IMR-90 (cell line): ENCODE measurements around the gene ANKRD11. TPM values are rescaled to one million over a fixed set of nuclear protein-coding genes. Genes with fewer than 3 reads are reported as not detected.

ENCODE experiments used
- ATAC-seq: fragments of 200-7000 bp; cut with Tn5 transposase; 2 replicates; pipeline ENCODE4 v1.9.1; 2020; ENCODE audit warnings: low read depth, mild to moderate bottlenecking, moderate library complexity
- BruUV-seq: library from RNA; stranded (reverse); fragments of 400-500 nt; replicated peaks from 2 replicates; lab custom pipeline; 2021; lab: Mats Ljungman, UMichigan
- CTCF ChIA-PET: fragments of 300-600 bp; formaldehyde crosslinking; extraction: SDS; loops from one replicate; lab custom pipeline; 2021; ENCODE audit warnings: antibody characterized with exemption; lab: Yijun Ruan, JAX
- POLR2A ChIA-PET: fragments of 300-600 bp; sonication (Branson Sonifier 250); formaldehyde crosslinking; loops from one replicate; lab custom pipeline; 2022; ENCODE audit warnings: antibody characterized with exemption; ENCODE audit not compliant: unreplicated experiment; lab: Charles Lee
- DNase-seq: peaks from one replicate; pipeline ENCODE4 v3.0.0; 2013
- H2AFZ ChIP-seq: replicated peaks from 2 replicates; pipeline ENCODE3; 2013; ENCODE audit warnings: low read length, mild to moderate bottlenecking; ENCODE audit not compliant: poor library complexity
- H2AK5ac ChIP-seq: 2 replicates; pipeline ENCODE4 v1.6.1; 2013; ENCODE audit warnings: low read depth, low read length, inconsistent platforms
- H2AK9ac ChIP-seq: replicated peaks from 2 replicates; pipeline ENCODE3; 2013; ENCODE audit warnings: mild to moderate bottlenecking, low read depth, low read length, moderate library complexity; ENCODE audit not compliant: poor library complexity
- H2BK120ac ChIP-seq: 2 replicates; pipeline ENCODE4 v1.6.1; 2013; ENCODE audit warnings: low read depth, low read length, inconsistent platforms
- H2BK15ac ChIP-seq: 3 replicates; pipeline ENCODE4 v1.6.1; 2013; ENCODE audit warnings: low read depth, low read length, inconsistent platforms
- H2BK20ac ChIP-seq: 2 replicates; pipeline ENCODE4 v1.6.1; 2013; ENCODE audit warnings: low read depth, mild to moderate bottlenecking, inconsistent platforms, low read length, moderate library complexity
- H2BK5ac ChIP-seq: 2 replicates; pipeline ENCODE4 v1.6.1; 2013; ENCODE audit warnings: mild to moderate bottlenecking, low read depth, low read length, inconsistent platforms; ENCODE audit not compliant: poor library complexity, severe bottlenecking
- H3K14ac ChIP-seq: replicated peaks from 2 replicates; pipeline ENCODE4 v1.6.1; 2013; ENCODE audit warnings: low read depth, low read length, inconsistent platforms
- H3K18ac ChIP-seq: 2 replicates; pipeline ENCODE4 v1.6.1; 2013; ENCODE audit warnings: low read depth, low read length, control low read depth
- H3K23ac ChIP-seq: 2 replicates; pipeline ENCODE4 v1.6.1; 2013; ENCODE audit warnings: low read depth, low read length, inconsistent platforms
- H3K27ac ChIP-seq: 2 replicates; pipeline ENCODE4 v1.5.1; 2013; ENCODE audit warnings: mild to moderate bottlenecking, control low read depth, low read length; ENCODE audit not compliant: insufficient read depth
- H3K27me3 ChIP-seq: 2 replicates; pipeline ENCODE4 v1.6.1; 2013; ENCODE audit warnings: low read length; ENCODE audit not compliant: control insufficient read depth, insufficient read depth
- H3K36me3 ChIP-seq: 2 replicates; pipeline ENCODE4 v1.6.1; 2013; ENCODE audit warnings: low read length, mixed read lengths; ENCODE audit not compliant: control insufficient read depth, insufficient read depth
- H3K4ac ChIP-seq: 2 replicates; pipeline ENCODE4 v1.6.1; 2013; ENCODE audit warnings: low read depth, low read length, inconsistent platforms
- H3K4me1 ChIP-seq: 2 replicates; pipeline ENCODE4 v1.6.1; 2013; ENCODE audit warnings: low read length, mixed read lengths; ENCODE audit not compliant: control insufficient read depth, insufficient read depth
- H3K4me2 ChIP-seq: 2 replicates; pipeline ENCODE4 v1.6.1; 2013; ENCODE audit warnings: low read depth, mild to moderate bottlenecking, control low read depth, low read length, moderate library complexity
- H3K4me3 ChIP-seq: 2 replicates; pipeline ENCODE4 v1.5.1; 2013; ENCODE audit warnings: low read depth, mild to moderate bottlenecking, control low read depth, low read length, moderate library complexity; ENCODE audit not compliant: insufficient read depth
- H3K56ac ChIP-seq: 2 replicates; pipeline ENCODE4 v1.6.1; 2013; ENCODE audit warnings: low read length, inconsistent platforms; ENCODE audit not compliant: insufficient read depth; ENCODE audit errors: extremely low read depth
- H3K79me1 ChIP-seq, 2 experiments: 2 replicates each; pipeline ENCODE4 v1.6.1; 2013; ENCODE audit warnings: low read length in 2 of 2, inconsistent platforms in 1 of 2, low read depth in 1 of 2
- H3K9ac ChIP-seq: 2 replicates; pipeline ENCODE4 v1.6.1; 2013; ENCODE audit warnings: low read depth, low read length, control low read depth
- H3K9me1 ChIP-seq: 2 replicates; pipeline ENCODE4 v1.6.1; 2013; ENCODE audit warnings: low read length, inconsistent platforms; ENCODE audit not compliant: insufficient read depth
- H3K9me3 ChIP-seq: 2 replicates; pipeline ENCODE4 v1.6.1; 2013; ENCODE audit warnings: low read length; ENCODE audit not compliant: control insufficient read depth, insufficient read depth
- H4K20me1 ChIP-seq: 2 replicates; pipeline ENCODE4 v1.6.1; 2013; ENCODE audit warnings: low read length, inconsistent platforms; ENCODE audit not compliant: insufficient read depth
- H4K5ac ChIP-seq: 2 replicates; pipeline ENCODE4 v1.6.1; 2013; ENCODE audit warnings: mild to moderate bottlenecking, low read depth, low read length, control low read depth
- H4K8ac ChIP-seq, 2 experiments: 2 replicates each; pipeline ENCODE4 v1.6.1; 2013; ENCODE audit warnings: low read depth in 2 of 2, low read length in 2 of 2, control low read depth in 1 of 2, inconsistent platforms in 1 of 2
- H4K91ac ChIP-seq: 2 replicates; pipeline ENCODE4 v1.6.1; 2013; ENCODE audit warnings: low read depth, low read length, inconsistent platforms; ENCODE audit not compliant: insufficient read depth
- BHLHE40 ChIP-seq: fragments of 150-350 bp; IDR thresholded peaks from 2 replicates; pipeline ENCODE4 v1.6.1; 2016; ENCODE audit warnings: mild to moderate bottlenecking, low read depth, low read length
- CEBPB ChIP-seq: IDR thresholded peaks from 2 replicates; pipeline ENCODE4 v1.6.1; 2012; ENCODE audit warnings: low read depth, low read length, improper control_type of control experiment
- CHD1 ChIP-seq: IDR thresholded peaks from 2 replicates; pipeline ENCODE4 v1.6.1; 2012; ENCODE audit warnings: low read depth, low read length, improper control_type of control experiment
- ELK1 ChIP-seq: fragments of 150-350 bp; IDR thresholded peaks from 2 replicates; pipeline ENCODE4 v1.6.1; 2016; ENCODE audit warnings: low read depth, mild to moderate bottlenecking, low read length, moderate library complexity, borderline replicate concordance
- FOS ChIP-seq: fragments of 150-350 bp; IDR thresholded peaks from 2 replicates; pipeline ENCODE4 v1.6.1; 2016; ENCODE audit warnings: low read depth, low read length
- MAFK ChIP-seq: IDR thresholded peaks from 2 replicates; pipeline ENCODE4 v1.6.1; 2012; ENCODE audit warnings: low read depth, low read length, improper control_type of control experiment
- MAZ ChIP-seq: IDR thresholded peaks from 2 replicates; pipeline ENCODE4 v1.6.1; 2012; ENCODE audit warnings: low read depth, mild to moderate bottlenecking, low read length, improper control_type of control experiment, moderate library complexity, borderline replicate concordance
- MXI1 ChIP-seq: IDR thresholded peaks from 2 replicates; pipeline ENCODE4 v1.6.1; 2012; ENCODE audit warnings: low read depth, mild to moderate bottlenecking, low read length, moderate library complexity, borderline replicate concordance
- NFE2L2 ChIP-seq: fragments of 150-350 bp; IDR thresholded peaks from 2 replicates; pipeline ENCODE4 v1.6.1; 2016; ENCODE audit warnings: low read depth, mild to moderate bottlenecking, low read length
- POLR2A ChIP-seq: IDR thresholded peaks from 2 replicates; pipeline ENCODE4 v1.6.1; 2012; ENCODE audit warnings: mild to moderate bottlenecking, low read depth, low read length
- RAD21 ChIP-seq: IDR thresholded peaks from 2 replicates; pipeline ENCODE4 v1.6.1; 2012; ENCODE audit warnings: low read length, improper control_type of control experiment
- RCOR1 ChIP-seq: IDR thresholded peaks from 2 replicates; pipeline ENCODE4 v1.6.1; 2012; ENCODE audit warnings: mild to moderate bottlenecking, low read length, improper control_type of control experiment; ENCODE audit not compliant: insufficient replicate concordance
- RFX5 ChIP-seq: IDR thresholded peaks from 2 replicates; pipeline ENCODE4 v1.8.0; 2012; ENCODE audit warnings: low read depth, mild to moderate bottlenecking, low read length, moderate library complexity
- SMC3 ChIP-seq: fragments of 150-350 bp; IDR thresholded peaks from 2 replicates; pipeline ENCODE4 v1.6.1; 2016; ENCODE audit warnings: low read depth, mild to moderate bottlenecking, antibody characterized with exemption, low read length, moderate library complexity
- whole genome bisulfite sequencing, 2 experiments: methylation state at CpG; one replicate each; pipeline versions ENCODE4 v1.1.5 to v1.1.7; 2013; ENCODE audit warnings: missing lambda C conversion rate in 2 of 2; ENCODE audit not compliant: insufficient read length in 1 of 2; ENCODE audit errors: extremely low coverage in 2 of 2; 5-methylcytosine and 5-hydroxymethylcytosine counted together
- dilution Hi-C: fragments of 300-500 bp; cut with HindIII; formaldehyde crosslinking; loops from one replicate; pipeline ENCODE4 v1.14.3; 2018; ENCODE audit warnings: low sequenced_read_pairs; ENCODE audit not compliant: unreplicated experiment
- in situ Hi-C: fragments of 300-500 bp; cut with MboI; formaldehyde crosslinking; loops from 3 replicates; pipeline ENCODE4 v1.14.3; 2019; ENCODE audit warnings: low sequenced_read_pairs, inconsistent platforms, mixed read lengths
- intact Hi-C: fragments of 100-400 bp; cut with micrococcal nuclease; formaldehyde crosslinking; loops from 2 replicates; pipeline ENCODE4 v1.10.0; 2022
- polyA plus RNA-seq, 3 experiments: library from polyadenylated mRNA; depleted of rRNA; stranded (reverse); fragments of >200 nt; gene quantifications; 2 replicates each; pipeline ENCODE4 v1.2.3, GENCODE V29; 2012; ENCODE audit warnings: low replicate concordance in 1 of 3
- total RNA-seq: library from RNA; depleted of rRNA; stranded (reverse); fragments of >200 nt; gene quantifications from 2 replicates; pipeline ENCODE4 v1.2.3, GENCODE V29; 2012

Gene ANKRD11
- total and polyA plus RNA-seq, 2 of the 4 experiments (the other 2 are of a cell fraction), result 46.8 to 71.9 TPM

- TF ChIP-seq RFX5, result no peak
Measured at GRCh38 chr16:89332243-89332901, 158.0 kb downstream of the ANKRD11 start (continued).

- H4K8ac ChIP-seq, result no peak overlapping the region
- H3K27ac ChIP-seq, result no peak overlapping the region
- H3K14ac ChIP-seq, result no peak overlapping the region
- WGBS, 2 experiments, result no CpG with 5 or more reads among the region's 14 CpGs
- H3K4me3 ChIP-seq, result no peak overlapping the region
- BruUV-seq, result no TSS peak
- H2BK15ac ChIP-seq, result no peak overlapping the region
- no peak overlapping the region for H2AFZ ChIP-seq
- no peak overlapping the region for H2BK20ac ChIP-seq
- dilution Hi-C loops (no loop called here), intact Hi-C loops (loop anchor here (2.0 kb wide), 2 partner anchors 159 to 225 kb away; partner anchors contain the start of gene ANKRD11), in situ Hi-C loops (loop anchor here (10.0 kb wide), 1 partner anchor 173 kb away; the partner anchor contains the start of gene SPG7)
- no peak overlapping the region for H2AK5ac ChIP-seq
- peaks cover 5 to 83% of the 10 kb centered on the region in 2 experiments for H3K79me1 ChIP-seq
- no peak overlapping the region for H3K18ac ChIP-seq
- no peak overlapping the region for H2BK5ac ChIP-seq
- H3K9me3 ChIP-seq, result no peaks in the 10 kb centered on the region
- no peak overlapping the region for H2AK9ac ChIP-seq
- no peak overlapping the region for H3K4me2 ChIP-seq
- H4K20me1 ChIP-seq, result peaks cover 71% of the 10 kb centered on the region
- no peaks in the 10 kb centered on the region for H3K27me3 ChIP-seq
- H4K5ac ChIP-seq, result no peak overlapping the region
- no peak overlapping the region for H4K91ac ChIP-seq
- DNase-seq (no peak), ATAC-seq (no peak)
- no peak overlapping the region for H2BK120ac ChIP-seq
- ChIA-PET CTCF (interaction anchor here (0.6 kb wide), 1 partner anchor 163 kb away, joined by 5 read pairs; no protein-coding TSS in a partner anchor), POLR2A (no interaction called here)
- H3K4me1 ChIP-seq, result peaks cover 31% of the 10 kb centered on the region
- H3K56ac ChIP-seq, result no peak overlapping the region
- H3K9me1 ChIP-seq, result peaks cover 38% of the 10 kb centered on the region
- no peak overlapping the region for H3K9ac ChIP-seq
- no peak overlapping the region for H3K4ac ChIP-seq
- peaks cover 4% of the 10 kb centered on the region; the same call in 1 of the 2 replicates for H3K36me3 ChIP-seq
- H3K23ac ChIP-seq, result no peak overlapping the region
- TF ChIP-seq MXI1 (no peak), POLR2A (no peak), CEBPB (no peak), CHD1 (no peak), NFE2L2 (no peak), ELK1 (no peak), BHLHE40 (no peak), RAD21 (no peak), RCOR1 (no peak), FOS (no peak), RFX5 (no peak), MAFK (no peak), SMC3 (no peak), MAZ (no peak)
Measured at GRCh38 chr16:89331371-89332109, 158.8 kb downstream of the ANKRD11 start.
